Measurements from ENCODE around the gene DIO3.

The DIO3 gene

DNA sequence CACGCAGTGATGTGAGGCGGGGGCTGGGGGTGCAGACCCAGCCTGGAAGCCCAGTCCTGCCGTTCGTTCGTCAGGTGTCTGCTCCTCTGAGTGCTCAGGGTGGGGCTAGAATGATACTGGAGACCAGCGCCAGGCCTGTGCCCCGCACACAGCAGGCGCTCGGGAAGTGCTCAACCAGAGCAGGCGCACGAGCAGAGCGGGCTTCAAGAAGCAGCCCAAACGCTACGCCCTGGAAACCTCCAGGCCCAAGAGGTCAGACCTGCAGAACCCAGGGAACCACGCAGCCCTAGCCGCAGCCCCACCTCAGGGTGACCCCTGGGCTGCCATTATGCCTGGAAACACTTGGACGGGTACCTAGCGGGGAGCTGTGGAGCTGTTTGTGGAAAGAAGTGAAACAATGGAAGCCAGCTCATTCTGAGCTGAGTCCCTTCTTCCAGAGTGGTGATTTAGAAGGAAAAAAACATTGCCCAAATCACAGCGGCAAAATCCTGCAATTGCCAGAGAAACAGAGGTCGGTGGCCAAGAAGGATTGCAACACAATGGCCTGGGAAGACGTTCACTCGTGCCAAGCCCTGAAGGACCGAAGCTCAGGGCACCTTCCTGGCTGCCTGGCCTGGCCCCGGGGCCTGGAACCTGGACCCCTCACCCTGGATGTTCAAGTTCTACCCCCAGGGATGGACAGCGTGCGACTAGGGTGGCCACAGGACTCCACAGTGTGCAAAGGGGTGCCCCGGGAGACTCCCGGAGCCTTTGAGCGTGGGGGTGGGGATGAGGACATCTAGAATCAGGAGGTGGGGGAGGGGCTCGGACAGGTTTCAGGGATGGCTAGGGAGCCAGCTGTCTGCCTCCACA is 40.4 kb upstream of the DIO3 start:
- H3K9me2 ChIP-seq (ENCODE audit: low read depth, low read length) = no peaks in the 10 kb centered on the region
- H4K20me1 ChIP-seq (ENCODE audit: insufficient read depth, low read length) = no peaks in the 10 kb centered on the region
- no peaks in the 10 kb centered on the region for H3K79me2 ChIP-seq (ENCODE audit: insufficient read depth, low read length)
- TF ChIP-seq EZH2 (IDR thresholded peaks at IDR 0.05; ENCODE audit: borderline replicate concordance, low read length) = no peak
- TF ChIP-seq, protein P1, sequence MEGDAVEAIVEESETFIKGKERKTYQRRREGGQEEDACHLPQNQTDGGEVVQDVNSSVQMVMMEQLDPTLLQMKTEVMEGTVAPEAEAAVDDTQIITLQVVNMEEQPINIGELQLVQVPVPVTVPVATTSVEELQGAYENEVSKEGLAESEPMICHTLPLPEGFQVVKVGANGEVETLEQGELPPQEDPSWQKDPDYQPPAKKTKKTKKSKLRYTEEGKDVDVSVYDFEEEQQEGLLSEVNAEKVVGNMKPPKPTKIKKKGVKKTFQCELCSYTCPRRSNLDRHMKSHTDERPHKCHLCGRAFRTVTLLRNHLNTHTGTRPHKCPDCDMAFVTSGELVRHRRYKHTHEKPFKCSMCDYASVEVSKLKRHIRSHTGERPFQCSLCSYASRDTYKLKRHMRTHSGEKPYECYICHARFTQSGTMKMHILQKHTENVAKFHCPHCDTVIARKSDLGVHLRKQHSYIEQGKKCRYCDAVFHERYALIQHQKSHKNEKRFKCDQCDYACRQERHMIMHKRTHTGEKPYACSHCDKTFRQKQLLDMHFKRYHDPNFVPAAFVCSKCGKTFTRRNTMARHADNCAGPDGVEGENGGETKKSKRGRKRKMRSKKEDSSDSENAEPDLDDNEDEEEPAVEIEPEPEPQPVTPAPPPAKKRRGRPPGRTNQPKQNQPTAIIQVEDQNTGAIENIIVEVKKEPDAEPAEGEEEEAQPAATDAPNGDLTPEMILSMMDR (IDR thresholded peaks at IDR 0.05; ENCODE audit: low read length) = no peak
- no peaks in the 10 kb centered on the region for H3F3A ChIP-seq (ENCODE audit: insufficient read depth, low read length)
- H3K9me3 ChIP-seq (ENCODE audit: low read length) = no peaks in the 10 kb centered on the region
- H3K4me3 ChIP-seq (ENCODE audit: low read depth, low read length, poor library complexity, severe bottlenecking) = no peak overlapping the region
- H3K4me1 ChIP-seq (ENCODE audit: insufficient read depth, low read length, severe bottlenecking) = no peaks in the 10 kb centered on the region
- no peaks in the 10 kb centered on the region for H3K36me3 ChIP-seq (ENCODE audit: insufficient read depth, low read length)
- no peak overlapping the region for H3K27ac ChIP-seq (ENCODE audit: low read depth, low read length, poor library complexity, severe bottlenecking)
- H3K27me3 ChIP-seq (ENCODE audit: insufficient read depth, low read length) = no peaks in the 10 kb centered on the region
- no peak overlapping the region for H3K4me2 ChIP-seq (ENCODE audit: low read length)
- no peak overlapping the region for H3K9ac ChIP-seq (ENCODE audit: low read length)
- H2AFZ ChIP-seq (ENCODE audit: low read length) = no peak overlapping the region

DNA sequence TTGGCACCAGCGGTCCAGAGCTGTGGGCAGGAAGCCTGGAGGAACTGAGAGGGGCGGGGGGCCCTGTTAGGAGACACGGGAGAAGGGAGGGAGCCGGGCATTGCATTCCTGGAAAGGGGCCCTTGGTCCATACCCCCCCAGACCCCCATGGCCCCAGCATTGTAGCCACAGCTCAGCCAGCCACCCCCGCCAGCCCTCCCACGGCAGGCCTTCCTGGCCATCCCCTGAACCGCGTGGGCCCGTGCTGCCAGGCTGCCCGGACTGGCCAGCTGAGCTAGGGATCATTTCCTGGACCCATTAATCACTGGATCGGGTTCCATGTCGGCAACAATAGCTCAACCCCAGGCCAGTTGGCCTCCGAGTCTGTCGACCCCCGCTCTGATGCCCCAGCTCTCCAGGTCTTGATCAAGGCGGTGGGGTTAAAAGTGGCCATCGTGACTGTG is 39.8 kb upstream of the DIO3 start:
- no peaks in the 10 kb centered on the region for H3K36me3 ChIP-seq (ENCODE audit: insufficient read depth, low read length)
- H3K4me3 ChIP-seq (ENCODE audit: low read depth, low read length, poor library complexity, severe bottlenecking) = no peak overlapping the region
- no peaks in the 10 kb centered on the region for H3K9me3 ChIP-seq (ENCODE audit: low read length)
- no peaks in the 10 kb centered on the region for H3K79me2 ChIP-seq (ENCODE audit: insufficient read depth, low read length)
- no peaks in the 10 kb centered on the region for H4K20me1 ChIP-seq (ENCODE audit: insufficient read depth, low read length)
- H3K4me1 ChIP-seq (ENCODE audit: insufficient read depth, low read length, severe bottlenecking) = no peaks in the 10 kb centered on the region
- no peak overlapping the region for H3K4me2 ChIP-seq (ENCODE audit: low read length)
- TF ChIP-seq EZH2 (IDR thresholded peaks at IDR 0.05; ENCODE audit: borderline replicate concordance, low read length) = no peak
- TF ChIP-seq, protein P1 (IDR thresholded peaks at IDR 0.05; ENCODE audit: low read length) = no peak
- no peaks in the 10 kb centered on the region for H3K9me2 ChIP-seq (ENCODE audit: low read depth, low read length)
- no peaks in the 10 kb centered on the region for H3K27me3 ChIP-seq (ENCODE audit: insufficient read depth, low read length)
- H3F3A ChIP-seq (ENCODE audit: insufficient read depth, low read length) = no peaks in the 10 kb centered on the region
- no peak overlapping the region for H3K27ac ChIP-seq (ENCODE audit: low read depth, low read length, poor library complexity, severe bottlenecking)
- no peak overlapping the region for H2AFZ ChIP-seq (ENCODE audit: low read length)
- no peak overlapping the region for H3K9ac ChIP-seq (ENCODE audit: low read length)

DNA sequence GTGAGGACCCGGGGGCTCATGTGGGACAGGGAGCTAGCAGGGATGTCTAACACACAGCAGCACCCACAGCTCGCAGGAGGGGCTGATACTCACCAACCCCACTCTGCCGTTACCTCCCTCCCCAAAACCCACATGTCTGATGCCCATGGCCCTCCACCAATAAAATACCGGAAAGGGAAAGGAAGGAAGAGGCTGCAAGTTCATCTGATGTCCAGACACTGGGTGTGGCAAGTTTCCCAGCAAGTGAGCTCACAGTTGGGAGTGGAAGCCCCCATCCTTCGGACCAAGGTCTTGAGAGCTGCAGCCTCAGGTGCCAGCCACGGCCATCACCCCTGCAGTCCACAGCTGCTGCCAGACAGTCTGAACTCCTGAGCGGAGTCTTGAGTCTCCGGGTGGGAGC is 39.3 kb upstream of the DIO3 start:
- Histone ChIP-seq H3K27me3 (ENCODE audit: insufficient read depth, low read length) (no peaks in the 10 kb centered on the region; the same call in 1 of the 2 replicates), H3K9me3 (ENCODE audit: low read length) (no peaks in the 10 kb centered on the region), H3K79me2 (ENCODE audit: insufficient read depth, low read length) (no peaks in the 10 kb centered on the region), H3K4me1 (ENCODE audit: insufficient read depth, low read length, severe bottlenecking) (no peaks in the 10 kb centered on the region), H4K20me1 (ENCODE audit: insufficient read depth, low read length) (no peaks in the 10 kb centered on the region), H2AFZ (ENCODE audit: low read length) (no peak overlapping the region), H3K36me3 (ENCODE audit: insufficient read depth, low read length) (no peaks in the 10 kb centered on the region), H3K4me3 (ENCODE audit: low read depth, low read length, poor library complexity, severe bottlenecking) (no peak overlapping the region), H3K9ac (ENCODE audit: low read length) (no peak overlapping the region), H3K27ac (ENCODE audit: low read depth, low read length, poor library complexity, severe bottlenecking) (no peak overlapping the region), H3K9me2 (ENCODE audit: low read depth, low read length) (no peaks in the 10 kb centered on the region), H3F3A (ENCODE audit: insufficient read depth, low read length) (no peaks in the 10 kb centered on the region), H3K4me2 (ENCODE audit: low read length) (no peak overlapping the region)
- no peak for TF ChIP-seq EZH2 (IDR thresholded peaks at IDR 0.05; ENCODE audit: borderline replicate concordance, low read length)
- TF ChIP-seq, protein P1 (IDR thresholded peaks at IDR 0.05; ENCODE audit: low read length) = no peak
